ENCODE results near the gene TEKTIP1. TPM values are rescaled to one million over a fixed set of nuclear protein-coding genes. Genes with fewer than 3 reads are reported as not detected.
A peak's percentile ranks its signal among the peaks of the same experiment; 100 is the strongest.

The TEKTIP1 gene
- total and polyA plus RNA-seq, 9 of the 15 experiments (the other 6 are each of a cell fraction or from before 2014, with no cell fraction given) = 0.66 TPM; not detected in 8

GRCh38 chr19:3521104-3521445, 17.9 kb upstream of the TEKTIP1 start (continued):
- no peak; the same call in 1 of the 2 replicates for TF ChIP-seq FOXK1 (CRISPR knock-in tag; IDR thresholded peaks at IDR 0.05; ENCODE audit: borderline replicate concordance)
- TF ChIP-seq DPF2 (IDR thresholded peaks at IDR 0.05) = 0 out of 2 replicates have a peak, but pooled peaks have one; percentile 79
- TF ChIP-seq GTF2E2 (tag; IDR thresholded peaks at IDR 0.05) = no peak
- TF ChIP-seq SRF (CRISPR knock-in tag; IDR thresholded peaks at IDR 0.05) = no peak
- TF ChIP-seq E2F3 (CRISPR knock-in tag; IDR thresholded peaks at IDR 0.05) = no peak
- no peak for TF ChIP-seq RFX5 (IDR thresholded peaks at IDR 0.05; ENCODE audit: low read depth, low read length)
- no peak for TF ChIP-seq DACH1 (IDR thresholded peaks at IDR 0.05; ENCODE audit: partially characterized antibody)
- no peak for TF ChIP-seq PML (IDR thresholded peaks at IDR 0.05; ENCODE audit: low read length)
- TF ChIP-seq TCF15 (CRISPR knock-in tag; IDR thresholded peaks at IDR 0.05) = no peak
- TF ChIP-seq PREB (CRISPR knock-in tag; IDR thresholded peaks at IDR 0.05) = no peak
- no peak for TF ChIP-seq MIER1 (IDR thresholded peaks at IDR 0.05; ENCODE audit: low read depth)
- peak; percentile 48 to 65 for TF ChIP-seq FOXK2 (conservative IDR thresholded peaks at IDR 0.05 in 1 of 2, IDR thresholded peaks at IDR 0.05 in 1 of 2; ENCODE audit: low read depth in 2 of 2)
- TF ChIP-seq HDAC8 (tag; IDR thresholded peaks at IDR 0.05) = no peak
- TF ChIP-seq MEIS2 (IDR thresholded peaks at IDR 0.05; ENCODE audit: partially characterized antibody) = peak; percentile 82
- TF ChIP-seq HMGN3 (IDR thresholded peaks at IDR 0.05; ENCODE audit: borderline replicate concordance, extremely low read depth, insufficient read length, low read depth, low read length) = no peak
- no peak for TF ChIP-seq ZBTB9 (CRISPR knock-in tag; IDR thresholded peaks at IDR 0.05)
- no peak for TF ChIP-seq ETS1 (conservative IDR thresholded peaks at IDR 0.05; ENCODE audit: control insufficient read depth, low read depth, low read length)
- TF ChIP-seq KAT8 (IDR thresholded peaks at IDR 0.05; ENCODE audit: low read depth) = no peak
- no peak for TF ChIP-seq MAX (CRISPR knock-in tag; IDR thresholded peaks at IDR 0.05)
- TF ChIP-seq E2F5 (CRISPR knock-in tag; IDR thresholded peaks at IDR 0.05) = no peak
- TF ChIP-seq SRSF9 (IDR thresholded peaks at IDR 0.05; ENCODE audit: borderline replicate concordance, low read depth, low read length) = no peak
- peak in 1 of 2 experiments; percentile 46; a peak in 1 of 4 replicates for TF ChIP-seq ARNT (IDR thresholded peaks at IDR 0.05)
- TF ChIP-seq ILK (tag; IDR thresholded peaks at IDR 0.05; ENCODE audit: borderline replicate concordance, low read depth) = no peak
- TF ChIP-seq BHLHE40 (IDR thresholded peaks at IDR 0.05; ENCODE audit: low read length) = 0 out of 2 replicates have a peak, but pooled peaks have one; percentile 39
- no peak for TF ChIP-seq KDM4B (IDR thresholded peaks at IDR 0.05; ENCODE audit: borderline replicate concordance in 2 of 2, low read depth in 1 of 2)
- TF ChIP-seq DNMT1 (IDR thresholded peaks at IDR 0.05) = no peak

Measured in K562 (cell line).